Sciatic nerve (tissue), 2 donors: ENCODE data around the gene BRD1. TPM values are rescaled to one million over a fixed set of nuclear protein-coding genes. Genes with fewer than 3 reads are reported as not detected.

Experiments used
- ATAC-seq: fragments of 200-7000 bp; cut with Tn5 transposase; one replicate; pipeline ENCODE4 v1.9.1; 2020; ENCODE audit warnings: mild to moderate bottlenecking, moderate library complexity
- DNase-seq: peaks from one replicate; pipeline ENCODE4 v3.0.0-alpha.2; 2020; ENCODE audit warnings: low spot score
- intact Hi-C: fragments of 100-400 bp; cut with DNase I; formaldehyde crosslinking; loops from one replicate; pipeline ENCODE4 v1.14.2; 2022
- total RNA-seq: library from RNA; stranded (reverse); fragmentation: NEBNext Ultra II Directional; extraction: Animal tissue kit (Norgen Biotek cat#: 25700); gene quantifications from one replicate; pipeline ENCODE4 v1.2.1, GENCODE V29; 2021
- donor health status: DM: no; HTN: no; CAD: no.
- donor health status: DM: no; HTN: no; CAD: no.

Gene BRD1
- total RNA-seq: 37.7 TPM

DNA sequence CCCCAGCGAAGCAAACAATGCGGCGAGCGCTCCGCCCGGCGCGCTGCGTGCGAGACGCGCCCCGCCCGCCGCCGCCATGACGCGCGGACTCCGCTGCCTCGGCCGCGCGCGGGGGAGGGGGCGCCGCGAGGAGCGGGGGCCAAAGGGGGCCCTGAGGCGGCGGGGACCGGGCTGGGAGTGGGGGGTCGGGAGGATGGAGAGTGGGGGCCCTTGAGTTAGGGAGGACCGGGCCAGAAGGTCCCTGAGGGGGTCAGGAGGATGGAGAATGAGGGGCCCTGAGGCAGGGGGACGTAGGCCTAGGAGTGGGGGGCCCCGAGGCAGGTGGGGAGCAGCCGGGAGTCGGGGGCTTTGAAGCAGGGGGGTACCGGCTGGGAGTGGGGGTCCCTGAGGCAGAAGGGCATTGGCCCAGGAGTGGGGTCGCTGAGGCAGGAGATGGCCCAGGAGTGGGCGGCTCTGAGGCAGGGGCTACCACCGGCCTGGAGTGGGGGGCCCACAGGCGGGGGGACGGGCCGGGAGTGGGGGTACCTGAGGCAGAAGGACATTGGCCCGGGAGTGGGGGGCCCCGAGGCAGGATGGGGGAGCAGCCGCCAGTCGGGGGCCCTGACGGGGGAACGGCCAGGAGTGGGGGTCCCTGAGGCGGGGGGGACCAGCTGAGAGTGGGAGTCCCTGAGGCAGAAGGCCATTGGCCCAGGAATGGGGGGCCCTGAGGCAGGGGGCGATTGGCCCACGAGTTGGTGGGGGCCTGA, at the start of gene BRD1:
TSS of gene BRD1 (minus strand) at position 21 of the 746 bp plus-strand sequence. CDS start 3,556 bp downstream, outside the sequence.
- ATAC-seq: peak; percentile 66
- intact Hi-C loops: no loop called here
- DNase-seq: peak; percentile 70

DNA sequence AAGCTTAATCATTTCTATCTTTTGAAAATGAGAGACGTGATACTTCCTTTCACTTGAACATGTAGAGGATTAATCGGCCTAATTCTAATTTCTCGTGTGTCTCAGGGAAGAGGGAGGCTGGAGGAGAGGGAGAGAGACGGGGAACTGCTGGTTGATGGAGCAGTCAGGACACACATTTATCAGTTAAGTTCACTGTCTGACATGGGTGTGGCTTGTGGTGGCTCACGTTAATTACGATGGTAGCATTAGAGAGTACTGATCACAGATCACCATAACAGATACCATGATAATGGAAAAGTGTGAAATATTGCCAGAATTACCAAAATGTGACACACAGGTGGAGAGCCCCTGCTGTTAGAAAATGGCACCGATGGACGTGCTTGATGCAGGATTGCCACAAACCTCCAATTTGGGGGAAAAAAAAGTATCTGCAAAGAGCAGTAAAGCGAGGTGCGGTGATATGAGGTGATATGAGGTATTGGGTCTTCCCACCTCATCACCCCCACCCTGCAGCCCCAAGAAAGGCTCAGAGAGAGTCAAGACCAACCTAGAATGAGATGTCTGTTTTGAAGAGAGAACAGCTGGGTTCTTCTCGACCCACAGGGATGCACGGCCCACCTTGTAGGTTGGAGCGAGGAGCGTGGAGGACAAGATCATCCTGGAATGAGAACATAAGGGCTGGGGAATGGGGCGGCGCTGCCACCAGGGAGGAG, 45.7 kb upstream of the BRD1 start:
- DNase-seq (no peak), ATAC-seq (no peak)
- intact Hi-C loops: no loop called here

DNA sequence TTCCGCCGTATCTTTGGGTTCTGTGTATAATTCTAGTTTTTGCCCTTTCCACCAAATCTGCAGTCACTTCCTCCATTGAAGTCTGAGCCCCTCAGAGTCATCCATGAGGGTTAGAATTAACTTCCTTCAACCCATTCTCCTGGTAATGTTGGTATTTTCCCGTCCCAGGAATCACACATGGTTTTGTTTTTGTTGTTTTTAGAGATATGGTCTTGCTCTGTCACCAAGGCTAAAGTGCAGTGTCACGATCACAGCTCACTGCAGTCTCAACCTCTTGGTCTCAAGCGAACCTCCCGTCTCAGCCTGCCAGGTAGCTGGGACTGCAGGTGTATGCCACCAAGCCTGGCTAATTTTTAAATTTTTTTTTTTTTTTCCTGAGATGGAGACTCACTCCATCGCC, 44.7 kb upstream of the BRD1 start:
- ATAC-seq: no peak
- DNase-seq: no peak
- intact Hi-C loops: no loop called here

DNA sequence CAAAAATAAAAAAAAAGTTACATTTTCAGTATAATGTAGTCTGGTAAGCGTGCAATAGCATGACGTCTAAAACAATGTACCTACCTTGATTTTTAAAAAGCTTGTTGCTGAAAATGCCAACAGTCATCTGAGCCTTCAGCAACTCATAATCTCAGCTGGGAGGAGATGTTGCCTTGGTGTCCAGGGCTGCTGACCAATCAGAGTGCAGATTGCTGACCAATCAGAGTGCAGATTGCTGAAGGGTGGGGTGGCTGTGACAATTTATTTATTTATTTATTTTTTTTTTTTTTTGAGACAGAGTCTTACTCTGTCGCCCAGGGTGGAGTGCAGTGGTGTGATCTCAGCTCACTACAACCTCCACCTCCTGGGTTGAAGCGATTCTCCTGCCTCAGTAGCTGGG, 43.8 kb upstream of the BRD1 start:
- intact Hi-C loops: no loop called here
- no peak for DNase-seq
- ATAC-seq: no peak

DNA sequence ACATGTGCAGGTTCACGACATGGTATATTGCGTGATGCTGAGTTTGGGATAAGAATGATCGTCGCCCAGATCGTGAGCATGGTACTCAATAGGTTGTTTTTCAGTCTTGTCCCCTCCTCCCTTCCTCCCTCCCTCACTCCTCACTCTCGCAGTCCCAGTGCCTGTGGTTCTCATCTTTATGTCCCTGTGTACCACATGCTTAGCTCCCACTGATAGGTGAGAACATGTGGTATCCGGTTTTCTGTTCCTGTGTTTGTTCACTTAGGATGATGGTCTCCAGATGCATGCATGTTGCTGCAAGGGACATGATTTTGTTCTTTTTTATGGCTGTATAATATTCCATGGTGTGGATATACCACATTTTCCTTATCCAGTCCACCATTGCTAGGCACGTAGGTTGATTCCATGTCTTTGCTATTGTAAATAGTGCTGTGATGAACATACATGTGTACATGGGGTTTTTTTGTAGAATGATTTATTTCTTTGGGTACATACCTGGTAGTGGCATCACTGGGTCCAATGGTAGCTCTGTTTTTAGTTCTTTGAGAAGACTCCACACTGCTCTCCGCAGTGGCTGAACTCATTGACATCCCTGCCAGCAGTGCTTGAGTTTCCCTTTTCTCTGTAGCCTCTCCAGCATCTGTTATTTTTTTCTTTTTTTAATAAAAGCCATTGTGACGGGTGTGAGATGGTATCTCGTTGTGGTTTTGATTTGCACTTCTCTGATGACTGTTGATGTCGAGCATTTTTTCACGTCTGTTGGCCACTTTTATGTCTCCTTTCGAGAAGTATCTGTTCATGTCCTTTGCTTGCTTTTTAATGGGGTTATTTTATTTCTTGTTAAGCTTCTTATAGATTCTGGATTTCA, 42.4 kb upstream of the BRD1 start:
- DNase-seq: no peak
- ATAC-seq: no peak
- intact Hi-C loops: no loop called here

DNA sequence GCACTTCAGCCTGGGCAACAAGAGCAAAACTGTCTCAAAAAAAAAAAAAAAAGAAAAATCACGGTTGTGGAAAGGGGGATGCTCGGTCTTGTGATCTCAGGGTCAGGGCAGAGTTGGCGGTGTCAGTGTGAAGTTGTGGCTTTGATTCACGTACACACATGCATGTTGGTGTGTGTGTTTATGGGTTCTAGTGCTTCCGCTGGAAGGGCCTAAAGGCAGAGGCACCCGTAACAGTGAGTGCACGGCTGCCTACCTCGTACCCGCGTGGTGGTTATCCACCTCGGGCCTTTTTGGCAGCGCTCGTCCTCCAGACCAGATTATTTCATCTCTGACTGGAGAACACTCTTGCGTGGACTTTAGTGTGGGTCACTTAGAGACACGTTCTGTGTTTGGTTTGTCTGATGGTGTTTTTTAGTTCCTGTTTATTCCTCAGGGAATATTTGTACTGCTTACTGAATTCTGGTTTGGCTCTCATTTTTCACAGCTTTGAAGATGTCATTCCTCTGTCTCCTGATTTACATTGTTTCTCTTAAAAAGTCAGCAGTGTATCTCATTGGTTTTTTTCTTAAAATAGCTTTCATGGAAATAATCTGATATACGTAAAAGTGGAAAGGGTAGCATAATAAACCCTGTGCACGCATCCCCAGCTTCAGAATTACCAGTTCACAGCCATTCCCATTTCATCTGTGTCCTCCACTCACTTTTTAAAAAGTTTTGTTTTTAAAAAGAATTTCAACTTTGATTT, 41.6 kb upstream of the BRD1 start:
- no peak for ATAC-seq
- DNase-seq: no peak
- intact Hi-C loops: no loop called here

DNA sequence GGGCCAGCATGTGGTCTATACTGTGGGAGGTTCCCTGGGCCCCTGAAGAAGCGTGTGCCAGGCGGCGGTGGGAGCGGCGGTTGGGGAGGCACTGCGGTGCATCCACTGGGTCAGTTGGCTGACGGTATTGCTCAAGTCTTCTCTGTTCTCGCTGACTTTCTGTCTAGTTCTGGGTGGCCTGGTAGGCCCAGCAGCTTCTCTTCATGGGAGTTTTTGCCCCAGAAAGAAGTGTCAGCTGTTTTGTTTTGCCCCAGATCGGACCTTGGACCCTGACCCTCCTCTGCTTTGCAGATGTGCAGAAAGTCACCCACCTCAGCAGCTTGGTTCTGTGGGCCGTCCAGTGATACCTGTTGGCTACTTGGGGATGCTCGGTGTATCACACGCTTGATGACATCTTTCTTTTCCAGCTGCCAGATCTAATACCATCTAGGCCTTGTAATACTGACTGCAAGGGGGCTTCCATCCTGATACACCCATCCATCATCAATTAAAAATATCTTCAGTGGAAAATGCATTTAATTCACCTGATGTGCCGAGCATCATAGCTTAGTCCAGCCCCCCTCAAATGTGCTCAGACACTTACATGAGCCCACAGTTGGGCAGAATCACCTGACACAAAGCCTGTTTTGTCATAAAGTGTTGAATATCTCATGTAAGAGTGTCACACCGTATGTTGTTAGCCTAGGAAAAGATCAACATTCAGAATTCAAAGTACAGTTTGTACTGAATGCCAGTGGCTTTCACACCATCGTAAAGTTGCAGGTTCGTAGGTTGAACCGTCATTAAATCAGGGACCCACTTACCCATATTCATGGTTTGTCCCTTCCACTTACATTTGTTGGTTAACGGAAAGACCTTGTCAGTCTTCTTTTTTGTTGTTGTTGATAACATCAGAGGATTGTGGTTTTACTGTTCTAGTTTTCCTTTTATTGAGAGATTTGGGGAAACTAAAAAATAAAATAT, 39.9 kb upstream of the BRD1 start:
- intact Hi-C loops: no loop called here
- no peak for DNase-seq
- no peak for ATAC-seq

DNA sequence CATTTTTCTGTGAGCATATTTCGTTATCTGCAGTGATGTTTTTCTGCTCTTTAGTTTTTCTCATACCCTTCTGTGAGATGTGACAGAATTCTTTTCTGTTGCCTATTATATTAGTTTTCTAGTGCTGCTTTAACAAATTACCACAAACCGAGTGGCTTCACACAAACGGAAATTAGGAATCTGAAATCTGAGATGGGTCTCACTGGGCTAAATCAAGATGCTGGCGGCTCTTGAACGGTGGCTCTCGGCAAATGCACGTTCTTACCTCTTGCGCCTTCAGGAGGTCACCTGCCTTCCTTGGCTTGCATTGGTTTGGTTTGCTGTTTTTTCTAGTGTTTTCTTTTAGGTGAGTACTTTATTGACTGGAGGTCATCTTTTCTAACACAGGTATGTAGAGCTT, 39.0 kb upstream of the BRD1 start:
- DNase-seq (no peak), ATAC-seq (no peak)
- intact Hi-C loops: no loop called here

DNA sequence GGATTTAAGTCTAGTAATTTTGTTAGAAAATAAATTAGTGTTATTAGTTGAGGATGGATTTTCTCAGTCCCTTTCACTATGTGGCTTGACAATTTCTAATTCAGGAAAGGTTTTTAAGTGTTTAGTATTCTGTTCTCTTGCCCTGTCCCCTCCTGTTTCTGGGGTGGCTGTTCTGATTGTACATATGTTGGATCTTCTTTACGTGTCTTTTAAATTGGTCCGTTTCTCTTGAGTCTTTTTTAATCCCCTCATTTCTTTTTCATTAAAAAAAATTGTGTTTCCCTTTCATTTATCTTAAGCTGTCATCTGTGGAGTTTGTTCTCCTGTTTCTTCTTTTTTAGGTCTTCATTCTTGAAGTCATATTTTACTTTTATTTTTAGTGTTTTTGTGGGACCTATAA, 38.5 kb upstream of the BRD1 start:
- DNase-seq: no peak
- intact Hi-C loops: no loop called here
- no peak for ATAC-seq

DNA sequence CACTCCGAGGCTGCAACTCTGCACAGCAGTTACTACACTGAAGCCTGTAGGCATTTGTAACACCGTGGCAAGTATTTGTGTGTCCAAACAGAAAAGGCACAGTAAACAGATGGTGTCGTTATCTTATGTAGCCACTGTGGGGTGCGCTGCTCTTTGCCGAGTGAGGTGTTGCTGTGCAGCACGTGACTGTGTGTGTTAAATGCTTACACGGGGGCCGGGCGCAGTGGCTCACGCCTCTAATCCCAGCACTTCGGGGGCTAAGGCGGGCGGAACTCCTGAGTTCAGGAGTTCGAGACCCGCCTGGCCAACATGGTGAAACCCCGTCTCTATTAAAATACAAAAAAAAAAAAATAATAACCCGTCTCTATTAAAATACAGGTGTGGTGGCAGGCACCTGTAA, 37.5 kb upstream of the BRD1 start:
- DNase-seq (no peak), ATAC-seq (no peak)
- intact Hi-C loops: no loop called here

DNA sequence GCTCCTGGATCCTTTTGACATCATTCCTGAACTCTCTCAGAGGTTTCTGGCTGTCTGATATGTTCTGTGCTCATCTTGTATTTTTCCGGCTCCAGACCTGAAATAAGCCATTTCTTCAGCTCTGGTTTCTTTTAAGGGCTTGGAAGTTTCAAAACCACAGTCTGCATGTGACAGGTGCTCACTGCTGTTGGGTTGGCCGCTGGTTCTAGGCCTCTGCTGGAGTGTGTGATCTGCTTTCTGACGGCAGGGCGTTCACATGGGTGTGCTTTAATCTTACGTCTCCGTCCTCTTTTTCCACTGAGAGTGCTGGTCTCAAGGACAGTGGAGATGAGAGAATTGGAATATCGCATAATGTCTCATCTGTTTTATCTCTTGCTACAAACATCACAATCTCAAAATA, 36.3 kb upstream of the BRD1 start:
- ATAC-seq (no peak), DNase-seq (no peak)
- intact Hi-C loops: no loop called here

DNA sequence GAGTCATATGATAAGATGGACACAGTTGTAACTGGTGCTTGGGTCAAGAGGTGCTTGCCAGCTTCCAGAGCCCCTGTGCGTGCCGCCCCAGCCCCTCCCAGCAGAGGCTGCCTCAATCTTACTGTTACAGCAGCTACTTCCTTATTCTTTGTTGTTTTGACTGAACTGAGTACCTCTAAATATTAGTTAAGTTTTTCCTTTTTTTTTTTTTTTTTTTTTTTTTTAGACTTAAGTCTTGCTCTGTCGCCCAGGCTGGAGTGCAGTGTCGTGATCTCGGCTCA, 34.8 kb upstream of the BRD1 start:
- intact Hi-C loops: no loop called here
- peak; percentile 13 for DNase-seq

DNA sequence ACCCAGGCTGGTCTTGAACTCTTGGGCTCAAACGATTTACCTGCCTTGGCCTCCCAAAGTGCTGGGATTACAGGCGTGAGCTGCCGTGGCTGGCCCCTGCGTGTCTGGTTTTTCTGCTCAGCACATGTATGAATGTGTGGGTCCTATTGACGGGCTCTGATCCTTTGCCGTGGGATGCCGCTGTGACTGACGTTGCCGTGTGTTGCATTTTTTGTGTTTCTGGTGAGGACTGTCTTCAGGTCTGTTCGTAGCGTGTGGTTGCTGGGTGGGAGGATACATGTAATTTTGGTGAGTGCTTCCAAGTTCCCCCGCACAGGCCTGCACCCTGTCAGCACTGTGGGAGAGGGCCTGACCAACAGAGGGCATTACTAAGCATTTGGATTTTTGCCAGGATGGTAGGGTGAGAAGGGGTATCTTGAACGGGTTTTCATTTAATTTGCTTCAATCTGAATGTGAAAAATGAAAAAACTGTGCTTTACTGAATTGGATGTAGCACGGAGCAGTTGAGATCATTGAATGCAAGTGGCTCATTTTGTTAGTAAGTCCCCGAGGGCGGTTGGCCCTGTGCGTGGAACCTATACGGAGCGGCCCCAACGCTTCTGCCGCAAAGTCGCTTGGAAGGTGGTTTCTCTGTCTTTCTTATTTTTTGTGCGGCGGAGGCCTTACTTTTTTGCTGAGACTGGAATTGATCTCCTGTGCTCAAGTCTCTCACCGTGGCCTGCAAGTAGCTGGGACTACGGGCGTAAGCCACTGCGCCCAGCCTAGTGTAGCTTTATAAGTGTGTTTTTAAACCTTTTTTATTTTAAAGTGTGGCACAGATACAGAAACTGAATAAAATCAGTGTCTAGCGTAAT, 34.2 kb upstream of the BRD1 start:
- ATAC-seq: no peak
- DNase-seq: no peak
- intact Hi-C loops: no loop called here

More for the DNA sequence above, 34.8 kb upstream of the BRD1 start:
- no peak for ATAC-seq

DNA sequence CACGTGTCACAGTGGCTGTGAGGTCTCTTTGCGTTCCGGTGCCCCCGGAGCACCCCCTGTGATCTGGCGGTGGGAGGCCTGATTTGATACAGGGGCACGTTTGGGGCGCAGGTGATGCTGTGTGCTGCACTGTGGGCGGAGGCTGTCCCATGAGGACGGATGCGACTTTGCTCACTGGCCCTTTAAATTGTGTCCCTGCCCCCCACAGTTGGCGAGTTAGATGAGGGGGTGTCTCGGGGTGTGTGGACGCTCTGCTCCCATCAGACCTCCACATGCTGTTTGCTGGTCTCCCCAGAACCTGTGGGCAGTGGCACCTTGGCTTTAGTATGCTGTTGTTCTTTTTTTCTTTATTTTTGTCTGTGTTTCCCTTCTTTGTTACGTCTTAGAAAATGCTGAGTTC, 31.2 kb upstream of the BRD1 start:
- intact Hi-C loops: no loop called here
- ATAC-seq: no peak
- no peak for DNase-seq

DNA sequence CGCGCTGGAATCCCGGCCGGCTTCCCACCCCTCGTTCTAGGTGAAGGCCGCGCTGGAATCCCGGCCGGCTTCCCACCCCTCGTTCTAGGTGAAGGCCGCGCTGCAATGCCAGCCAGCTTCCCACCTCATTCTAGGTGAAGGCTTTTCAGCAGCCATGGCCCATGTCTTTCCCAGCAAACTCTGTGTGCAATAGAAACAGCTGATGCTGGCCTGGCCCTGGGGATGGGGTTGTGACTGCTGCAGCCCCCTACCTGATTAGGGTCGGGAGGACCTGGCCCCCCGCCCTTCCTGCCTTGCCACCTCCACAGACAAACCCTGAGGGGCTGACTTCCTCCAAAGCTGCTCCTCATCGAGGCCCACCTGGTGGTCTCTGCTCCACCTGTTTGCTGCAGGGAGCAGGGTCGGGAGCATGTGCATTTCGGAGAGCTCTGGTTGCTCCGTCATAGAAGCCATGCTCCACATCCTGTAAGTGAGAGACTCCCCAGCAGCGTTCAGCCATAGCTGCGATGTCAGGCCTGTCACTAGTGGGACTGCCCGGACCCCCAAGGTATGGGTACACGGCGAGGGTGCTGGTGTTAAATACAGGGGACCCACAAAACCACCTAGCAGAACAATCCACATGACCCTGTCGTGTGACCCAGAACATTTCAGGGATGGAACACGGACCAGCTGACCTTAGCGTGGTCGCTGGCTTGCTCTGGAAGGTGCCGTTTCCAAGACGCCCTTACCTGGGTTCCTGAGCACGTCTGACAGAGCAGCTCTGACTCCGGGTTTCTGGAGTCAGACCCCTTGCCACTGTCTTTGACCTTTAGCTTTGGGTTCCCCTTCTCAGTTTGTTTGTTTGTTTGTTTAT, 29.3 kb upstream of the BRD1 start:
- ATAC-seq: no peak
- intact Hi-C loops: no loop called here
- DNase-seq: no peak

DNA sequence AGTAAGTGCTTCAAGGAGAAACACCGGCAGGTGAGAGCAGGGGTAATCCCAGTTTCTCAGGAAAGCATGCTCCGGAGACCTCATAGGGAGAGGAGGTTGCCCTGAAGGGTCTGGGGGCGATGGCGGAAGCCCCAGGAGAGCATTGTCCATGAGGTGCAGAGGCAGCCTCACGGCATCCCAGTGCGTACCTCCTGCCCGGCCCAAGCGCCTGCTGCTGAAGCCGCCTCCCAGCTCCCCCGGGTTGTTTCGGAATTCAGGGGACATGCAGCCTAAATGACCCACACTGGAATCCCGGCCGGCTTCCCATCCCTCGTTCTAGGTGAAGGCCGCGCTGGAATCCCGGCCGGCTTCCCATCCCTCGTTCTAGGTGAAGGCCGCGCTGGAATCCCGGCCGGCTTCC, 28.7 kb upstream of the BRD1 start:
- no peak for ATAC-seq
- no peak for DNase-seq
- intact Hi-C loops: no loop called here
